Measurements from ENCODE around the gene RELA.

GRCh38 chr11:65634109-65634436, 28.6 kb downstream of the RELA start:
- no peak for TF ChIP-seq POLR2A (IDR thresholded peaks at IDR 0.05)
- TF ChIP-seq CTCF (IDR thresholded peaks at IDR 0.05): no peak

All from lower leg skin (tissue), 3 donors.